Measurements from ENCODE around the gene MRFAP1L1. TPM values are rescaled to one million over a fixed set of nuclear protein-coding genes. Genes with fewer than 3 reads are reported as not detected.
A peak's percentile ranks its signal among the peaks of the same experiment; 100 is the strongest.

Gene MRFAP1L1
- total RNA-seq, 1 donor from 2014 or later: 53.6 TPM

- no peak overlapping the region for H3K4me3 ChIP-seq (ENCODE audit: low read depth, low read length)
- peaks cover 2% of the 10 kb centered on the region for H3K27me3 ChIP-seq (ENCODE audit: control insufficient read depth, insufficient read depth, low read length)
- no peak for DNase-seq (ENCODE audit: low read depth)
- TF ChIP-seq CTCF (IDR thresholded peaks at IDR 0.05; ENCODE audit: insufficient read depth, low read length, poor library complexity, severe bottlenecking): no peak
- no peaks in the 10 kb centered on the region for H3K36me3 ChIP-seq (ENCODE audit: control insufficient read depth, insufficient read depth, low read length)
Observed at GRCh38 chr4:6684656-6685055, 25.0 kb downstream of the MRFAP1L1 start.

- Histone ChIP-seq H3K4me3 (ENCODE audit: low read depth, low read length) (no peak overlapping the region), H3K27me3 (ENCODE audit: control insufficient read depth, insufficient read depth, low read length) (peaks cover 2% of the 10 kb centered on the region), H3K36me3 (ENCODE audit: control insufficient read depth, insufficient read depth, low read length) (no peaks in the 10 kb centered on the region)
- TF ChIP-seq CTCF (IDR thresholded peaks at IDR 0.05; ENCODE audit: insufficient read depth, low read length, poor library complexity, severe bottlenecking): no peak
- DNase-seq (ENCODE audit: low read depth): no peak
Observed at GRCh38 chr4:6682862-6683590, 26.6 kb downstream of the MRFAP1L1 start.

DNA sequence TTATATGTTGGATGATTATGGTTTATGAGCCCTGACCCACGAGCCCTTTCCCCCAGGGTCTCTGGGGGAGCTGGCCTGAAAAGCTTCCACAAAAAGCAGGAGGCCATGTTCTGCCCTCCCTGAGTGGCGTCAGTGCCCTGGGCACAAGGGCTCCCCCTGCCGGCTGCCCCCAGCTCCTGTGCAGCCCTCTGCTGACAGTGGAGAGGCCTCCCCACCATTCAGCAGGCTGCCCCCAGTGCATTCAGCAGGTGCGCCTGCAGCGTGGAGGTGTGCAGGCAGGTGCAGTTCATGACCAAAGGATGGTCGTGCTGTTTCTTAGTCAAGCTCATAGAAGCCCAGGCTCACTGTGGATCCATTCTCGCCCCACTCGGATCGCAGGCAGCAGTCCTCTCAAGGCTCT is 28.5 kb downstream of the MRFAP1L1 start:
- no peak for DNase-seq (ENCODE audit: low read depth)
- Histone ChIP-seq H3K27me3 (ENCODE audit: control insufficient read depth, insufficient read depth, low read length) (peaks cover 2% of the 10 kb centered on the region), H3K4me3 (ENCODE audit: low read depth, low read length) (no peak overlapping the region), H3K36me3 (ENCODE audit: control insufficient read depth, insufficient read depth, low read length) (no peaks in the 10 kb centered on the region)
- peak; percentile 21 for TF ChIP-seq CTCF (IDR thresholded peaks at IDR 0.05; ENCODE audit: insufficient read depth, low read length, poor library complexity, severe bottlenecking)

GRCh38 chr4:6680372-6681034 is 29.2 kb downstream of the MRFAP1L1 start:
- DNase-seq (ENCODE audit: low read depth): no peak
- Histone ChIP-seq H3K27me3 (ENCODE audit: control insufficient read depth, insufficient read depth, low read length) (peaks cover 2% of the 10 kb centered on the region), H3K4me3 (ENCODE audit: low read depth, low read length) (no peak overlapping the region), H3K36me3 (ENCODE audit: control insufficient read depth, insufficient read depth, low read length) (peaks cover 1% of the 10 kb centered on the region)
- no peak for TF ChIP-seq CTCF (IDR thresholded peaks at IDR 0.05; ENCODE audit: insufficient read depth, low read length, poor library complexity, severe bottlenecking)

DNA sequence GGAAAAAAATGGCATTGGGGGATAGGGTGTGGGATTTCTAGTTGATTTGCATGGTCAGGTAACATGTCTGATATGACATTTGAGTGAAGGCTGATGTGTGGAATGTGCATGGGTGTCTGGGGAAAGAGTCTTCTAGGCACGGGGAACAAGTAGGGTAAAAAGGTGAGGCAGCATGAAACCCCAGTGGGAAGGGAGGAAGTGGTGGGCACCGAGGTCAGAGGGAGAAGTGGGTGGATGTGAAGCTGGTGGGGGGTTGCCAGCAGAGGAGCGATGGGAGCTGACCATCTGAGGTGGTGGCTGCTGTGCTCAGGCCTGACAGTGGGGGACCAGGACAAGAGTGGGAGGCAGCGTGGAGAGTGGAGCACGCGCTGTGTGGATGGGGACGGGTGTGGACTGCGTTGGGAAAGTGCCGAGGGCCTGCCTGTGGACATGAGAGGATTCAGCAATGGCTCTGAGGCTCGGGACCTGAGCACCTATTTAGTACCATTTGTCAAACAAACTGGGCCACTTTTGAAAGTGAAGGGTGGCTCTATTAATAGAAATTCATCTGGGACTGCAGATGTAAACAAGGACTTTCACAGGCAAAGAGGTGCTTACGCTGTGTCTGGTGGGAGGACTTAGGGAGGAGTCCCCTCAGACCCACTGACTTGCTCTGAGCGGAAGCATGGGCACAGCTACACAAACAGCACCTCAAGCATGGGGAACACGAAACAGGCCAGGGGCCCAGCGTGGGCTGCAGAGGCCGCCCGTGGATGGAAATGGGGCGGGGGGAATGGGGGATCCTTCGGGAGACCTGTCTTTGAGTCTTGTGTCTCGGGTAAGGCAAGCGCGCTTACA is 32.7 kb downstream of the MRFAP1L1 start:
- no peak overlapping the region for H3K4me3 ChIP-seq (ENCODE audit: low read depth, low read length)
- H3K27me3 ChIP-seq (ENCODE audit: control insufficient read depth, insufficient read depth, low read length): no peaks in the 10 kb centered on the region
- peaks cover 1% of the 10 kb centered on the region for H3K36me3 ChIP-seq (ENCODE audit: control insufficient read depth, insufficient read depth, low read length)
- no peak for TF ChIP-seq CTCF (IDR thresholded peaks at IDR 0.05; ENCODE audit: insufficient read depth, low read length, poor library complexity, severe bottlenecking)
- no peak for DNase-seq (ENCODE audit: low read depth)

Measured in kidney epithelial cell (primary cell).